ENCODE data around the gene RNF123. TPM values are rescaled to one million over a fixed set of nuclear protein-coding genes. Genes with fewer than 3 reads are reported as not detected.

RNF123 gene
- total and polyA plus RNA-seq, 7 experiments from 2014 or later = 8.3 to 77.2 (median 46.7) TPM

DNA sequence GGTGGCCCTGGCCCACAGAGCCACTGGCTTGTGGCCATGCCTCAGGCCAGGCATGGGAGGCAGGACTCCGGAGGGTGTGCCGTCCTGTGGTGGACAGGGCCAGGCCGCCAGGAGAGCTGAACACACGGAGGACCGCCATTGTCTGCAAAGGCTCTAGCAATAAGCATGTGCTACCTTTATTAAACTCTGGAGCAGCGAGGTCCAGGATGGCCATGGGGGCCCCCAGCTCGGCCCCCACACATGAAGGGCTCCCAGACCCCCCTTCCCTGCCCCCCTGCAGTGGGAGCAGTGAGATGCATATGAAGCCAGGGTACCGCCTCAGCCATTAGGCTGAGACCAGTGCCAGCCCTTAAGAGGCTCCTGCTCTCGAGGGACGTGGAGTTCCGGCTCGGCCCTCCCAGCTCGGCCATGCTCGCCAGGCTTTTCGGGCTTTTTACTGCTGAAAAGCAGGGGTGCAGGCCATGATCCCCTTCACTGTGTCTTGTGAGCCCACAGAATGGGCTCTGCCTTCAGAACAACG lies 27.4 kb downstream of the RNF123 start:
- CTCF ChIA-PET = interaction anchor here (0.5 kb wide), 1 partner anchor 15 kb away, joined by 4 read pairs; no protein-coding TSS in a partner anchor
- H3K4me1 ChIP-seq (ENCODE audit: control insufficient read depth in 2 of 2, insufficient read depth in 2 of 2, low read length in 2 of 2) = peaks cover 7 to 9% of the 10 kb centered on the region in 2 donors
- ATAC-seq = no peak
- Mint-ChIP-seq H3K4me3 (no peak overlapping the region), H3K36me3 (peaks cover 0 to 9% (median 0%) of the 10 kb centered on the region in 5 donors), H3K4me1 (peaks cover 9 to 38% (median 19%) of the 10 kb centered on the region in 7 donors), H3K9me3 (no peaks in the 10 kb centered on the region), H3K27ac (no peak overlapping the region), H3K27me3 (no peaks in the 10 kb centered on the region)
- H3K36me3 ChIP-seq (ENCODE audit: control insufficient read depth in 2 of 3, insufficient read depth in 3 of 3, low read length in 3 of 3) = peaks cover 0 to 25% (median 0%) of the 10 kb centered on the region in 3 experiments
- no peaks in the 10 kb centered on the region for H3K9me3 ChIP-seq (ENCODE audit: control insufficient read depth in 2 of 3, low read length in 3 of 3)
- no peaks in the 10 kb centered on the region for H3K27me3 ChIP-seq (ENCODE audit: control insufficient read depth in 2 of 2, insufficient read depth in 2 of 2, low read length in 2 of 2)
- intact Hi-C loops (cut with micrococcal nuclease) = no loop called here
- no peak overlapping the region for H3K4me3 ChIP-seq (ENCODE audit: low read length)
- H3K27ac ChIP-seq (ENCODE audit: low read depth, low read length) = no peak overlapping the region
- DNase-seq = no peak
- POLR2A ChIA-PET = no interaction called here

DNA sequence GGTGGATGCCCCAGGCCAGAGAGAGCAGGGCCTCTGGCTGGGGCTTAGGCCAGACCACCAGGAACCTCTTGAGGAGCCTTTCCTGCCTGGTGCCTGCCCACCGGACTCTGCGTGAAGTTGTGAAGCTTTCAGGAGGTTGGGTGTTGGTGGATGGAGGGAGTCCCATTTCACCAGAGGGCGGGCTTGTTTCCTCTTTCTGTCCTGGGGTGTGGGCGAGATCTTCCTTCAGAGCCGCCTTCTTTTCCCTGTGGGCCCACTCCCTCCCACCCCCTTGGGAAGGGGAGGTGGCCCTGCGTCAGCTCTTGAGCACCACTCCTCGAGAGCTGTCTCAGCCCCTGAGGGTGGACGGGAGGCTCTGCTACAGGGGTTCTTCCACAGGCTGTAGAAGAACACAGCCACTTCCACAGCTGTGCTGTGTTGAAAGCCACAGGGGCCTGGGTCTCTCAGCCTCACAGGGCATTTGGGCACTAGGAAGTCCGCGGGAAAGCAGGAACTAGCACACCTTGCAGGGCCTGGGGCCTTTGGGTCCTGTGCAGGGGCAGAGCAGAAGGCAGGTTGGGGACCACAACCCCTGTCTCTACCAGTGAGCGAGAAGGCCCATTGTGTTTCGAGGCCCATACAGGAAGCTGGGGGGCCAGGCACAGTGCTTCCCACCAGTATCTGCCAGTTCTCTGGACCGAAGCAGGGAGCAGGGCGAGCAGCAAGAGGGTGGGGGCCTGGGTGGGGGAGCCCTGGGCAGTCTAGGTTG lies 28.0 kb downstream of the RNF123 start:
- no peaks in the 10 kb centered on the region for H3K27me3 Mint-ChIP-seq
- no peak overlapping the region for H3K27ac Mint-ChIP-seq
- no peaks in the 10 kb centered on the region for H3K9me3 Mint-ChIP-seq
- ChIA-PET POLR2A (no interaction called here), CTCF (no interaction called here)
- H3K4me3 Mint-ChIP-seq = peak overlapping the region in 7 of 10 donors; percentile 14 to 86 (median 41)
- no peaks in the 10 kb centered on the region for H3K9me3 ChIP-seq (ENCODE audit: control insufficient read depth in 2 of 3, low read length in 3 of 3)
- peaks cover 11 to 39% (median 20%) of the 10 kb centered on the region in 7 donors for H3K4me1 Mint-ChIP-seq
- H3K27me3 ChIP-seq (ENCODE audit: control insufficient read depth in 2 of 2, insufficient read depth in 2 of 2, low read length in 2 of 2) = no peaks in the 10 kb centered on the region
- no peak overlapping the region for H3K4me3 ChIP-seq (ENCODE audit: low read length)
- peaks cover 7 to 9% of the 10 kb centered on the region in 2 donors for H3K4me1 ChIP-seq (ENCODE audit: control insufficient read depth in 2 of 2, insufficient read depth in 2 of 2, low read length in 2 of 2)
- peaks cover 0 to 10% (median 0%) of the 10 kb centered on the region in 5 donors for H3K36me3 Mint-ChIP-seq
- DNase-seq (no peak), ATAC-seq (no peak)
- no peak overlapping the region for H3K27ac ChIP-seq (ENCODE audit: low read depth, low read length)
- H3K36me3 ChIP-seq (ENCODE audit: control insufficient read depth in 2 of 3, insufficient read depth in 3 of 3, low read length in 3 of 3) = peaks cover 0 to 29% (median 0%) of the 10 kb centered on the region in 3 experiments
- intact Hi-C loops (cut with micrococcal nuclease) = no loop called here

DNA sequence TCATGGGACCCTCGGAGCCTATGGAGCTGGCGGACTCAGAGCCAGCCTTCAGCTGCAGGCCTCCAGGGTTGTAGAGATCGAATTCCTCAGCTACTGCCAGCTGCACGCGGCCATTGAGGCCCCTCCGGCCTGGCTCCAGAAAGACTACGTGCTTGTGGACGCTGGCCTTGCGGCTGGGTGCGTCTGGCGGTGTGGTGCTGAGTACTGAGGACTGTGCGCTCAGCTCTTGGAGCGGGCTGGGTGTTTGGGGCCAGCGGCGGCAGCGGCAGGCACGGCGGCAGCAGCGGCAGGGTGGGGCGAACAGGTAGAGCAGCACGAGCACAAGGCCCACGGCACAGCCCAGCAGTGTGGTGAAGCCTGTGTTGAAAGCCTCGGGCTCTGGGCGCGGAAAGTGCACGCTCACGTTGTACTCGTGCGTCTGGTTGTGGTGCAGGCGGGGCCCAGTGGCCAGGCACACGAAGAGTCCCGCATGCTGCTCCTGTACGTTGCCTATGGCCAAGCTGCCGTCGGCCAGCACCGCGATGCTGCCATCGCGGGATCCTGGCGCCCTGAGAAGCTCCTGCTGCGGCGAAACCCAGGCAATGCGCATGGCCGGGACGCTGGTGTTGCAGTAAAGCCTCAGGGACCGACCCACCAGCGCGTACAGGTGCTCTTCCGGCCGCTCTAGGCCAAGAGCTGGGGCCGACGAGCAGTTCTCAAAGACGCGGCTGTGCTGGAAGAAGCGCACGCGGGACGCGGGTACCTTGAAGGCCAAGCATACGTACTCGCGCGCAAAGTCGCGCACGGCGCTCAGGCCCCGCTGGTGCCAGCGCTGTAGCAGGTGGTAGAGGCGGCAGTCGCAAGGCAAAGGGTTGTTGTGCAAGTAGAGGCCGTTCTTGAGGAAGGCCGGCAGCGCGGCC lies 28.9 kb downstream of the RNF123 start:
- Mint-ChIP-seq H3K4me1 (peaks cover 16 to 41% (median 28%) of the 10 kb centered on the region in 7 donors), H3K27ac (peak overlapping the region in 7 of 9 donors; percentile 23 to 95 (median 79)), H3K27me3 (no peaks in the 10 kb centered on the region), H3K4me3 (peak overlapping the region; percentile 86 to 96 (median 91)), H3K9me3 (peaks cover 0 to 1% (median 0%) of the 10 kb centered on the region in 11 donors), H3K36me3 (peaks cover 0 to 16% (median 0%) of the 10 kb centered on the region in 5 donors)
- DNase-seq = no peak
- intact Hi-C loops (cut with micrococcal nuclease) = no loop called here
- no peaks in the 10 kb centered on the region for H3K9me3 ChIP-seq (ENCODE audit: control insufficient read depth in 2 of 3, low read length in 3 of 3)
- H3K27ac ChIP-seq (ENCODE audit: low read depth, low read length) = no peak overlapping the region
- peaks cover 13 to 17% of the 10 kb centered on the region in 2 donors for H3K4me1 ChIP-seq (ENCODE audit: control insufficient read depth in 2 of 2, insufficient read depth in 2 of 2, low read length in 2 of 2)
- ChIA-PET POLR2A (interaction anchor here (0.6 to 1.5 kb wide), 6 partner anchors 7 to 100 kb away, joined by 3 to 5 read pairs (median 4); partner anchors contain the start of gene IP6K1), CTCF (interaction anchor here (1.1 kb wide), 1 partner anchor 178 kb away, joined by 4 read pairs; no protein-coding TSS in a partner anchor)
- H3K4me3 ChIP-seq (ENCODE audit: low read length) = peak overlapping the region; percentile 85
- peaks cover 0 to 29% (median 0%) of the 10 kb centered on the region in 3 experiments for H3K36me3 ChIP-seq (ENCODE audit: control insufficient read depth in 2 of 3, insufficient read depth in 3 of 3, low read length in 3 of 3)
- ATAC-seq = no peak
- no peaks in the 10 kb centered on the region for H3K27me3 ChIP-seq (ENCODE audit: control insufficient read depth in 2 of 2, insufficient read depth in 2 of 2, low read length in 2 of 2)

- Mint-ChIP-seq H3K36me3 (peaks cover 0 to 17% (median 0%) of the 10 kb centered on the region in 5 donors), H3K27me3 (no peaks in the 10 kb centered on the region), H3K9me3 (peaks cover 0 to 3% (median 0%) of the 10 kb centered on the region in 11 donors), H3K27ac (peak overlapping the region in 8 of 9 donors; percentile 47 to 95 (median 84)), H3K4me1 (peaks cover 16 to 43% (median 30%) of the 10 kb centered on the region in 7 donors), H3K4me3 (peak overlapping the region; percentile 86 to 96 (median 91))
- intact Hi-C loops (cut with micrococcal nuclease) = loop anchor here (1.0 kb wide), 7 partner anchors 16 to 120 kb away; partner anchors contain the start of genes APEH (in 1 of the 2), INKA1 (in 1 of the 2), IP6K1 (in 1 of the 2) and MST1 (in 1 of the 2)
- peaks cover 13 to 18% of the 10 kb centered on the region in 2 donors for H3K4me1 ChIP-seq (ENCODE audit: control insufficient read depth in 2 of 2, insufficient read depth in 2 of 2, low read length in 2 of 2)
- no peaks in the 10 kb centered on the region for H3K9me3 ChIP-seq (ENCODE audit: control insufficient read depth in 2 of 3, low read length in 3 of 3)
- POLR2A ChIA-PET = interaction anchor here (0.6 to 1.5 kb wide), 5 partner anchors 8 to 99 kb away, joined by 3 to 5 read pairs (median 4); partner anchors contain the start of gene IP6K1
- peaks cover 0 to 32% (median 0%) of the 10 kb centered on the region in 3 experiments for H3K36me3 ChIP-seq (ENCODE audit: control insufficient read depth in 2 of 3, insufficient read depth in 3 of 3, low read length in 3 of 3)
- no peaks in the 10 kb centered on the region for H3K27me3 ChIP-seq (ENCODE audit: control insufficient read depth in 2 of 2, insufficient read depth in 2 of 2, low read length in 2 of 2)
- DNase-seq (no peak), ATAC-seq (no peak)
- H3K4me3 ChIP-seq (ENCODE audit: low read length) = peak overlapping the region; percentile 85
- peak overlapping the region; percentile 69 for H3K27ac ChIP-seq (ENCODE audit: low read depth, low read length)
- CTCF ChIA-PET = interaction anchor here (1.1 kb wide), 1 partner anchor 179 kb away, joined by 4 read pairs; no protein-coding TSS in a partner anchor
These were observed 29.5 kb downstream of the RNF123 start for GRCh38 chr3:49718858-49719213.

DNA sequence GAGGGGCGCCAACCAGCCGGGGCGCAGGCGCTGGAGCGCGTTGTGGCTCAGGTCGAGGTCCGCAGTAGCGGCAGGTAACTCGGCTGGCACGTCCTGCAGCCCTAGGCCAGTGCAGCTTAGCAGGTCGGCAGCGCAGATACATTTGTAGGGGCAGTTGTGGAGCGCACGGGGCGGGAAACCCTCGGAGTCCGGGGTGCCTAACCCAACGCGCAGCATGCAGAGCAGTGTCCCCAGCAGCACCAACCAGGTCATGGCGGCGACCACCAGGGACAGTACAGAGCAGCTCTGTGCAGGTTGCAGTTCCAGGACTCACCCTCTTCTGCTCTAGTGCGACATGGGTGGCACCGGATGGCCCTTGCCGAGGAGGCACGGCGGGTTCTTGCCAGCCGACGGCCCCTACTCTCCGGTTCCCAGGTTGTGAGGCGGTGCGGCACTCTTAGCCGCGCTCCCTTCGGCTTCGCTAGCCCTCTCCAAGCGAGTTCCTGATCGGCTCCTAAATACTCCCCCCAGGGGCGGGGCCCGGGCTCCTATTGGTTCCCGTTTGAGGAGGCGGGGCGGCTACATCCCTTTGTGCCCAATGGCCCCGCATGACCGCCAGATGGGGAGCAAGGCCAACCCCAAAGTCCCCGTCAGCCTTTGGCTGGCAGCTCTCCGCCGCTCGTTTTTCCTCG lies 30.0 kb downstream of the RNF123 start, which contains the start of gene AMIGO3:
Gene AMIGO3 (minus strand): TSS at position 471 of the 671 bp plus-strand sequence. CDS start 219 bp downstream, at position 252.
- Mint-ChIP-seq H3K9me3 (peaks cover 0 to 5% (median 0%) of the 10 kb centered on the region in 11 donors), H3K4me1 (peaks cover 18 to 43% (median 30%) of the 10 kb centered on the region in 7 donors), H3K36me3 (peaks cover 0 to 17% (median 0%) of the 10 kb centered on the region in 5 donors), H3K27ac (peak within 1 kb of the TSS; percentile 78 to 95 (median 86)), H3K4me3 (peak within 1 kb of the TSS; percentile 86 to 96 (median 91)), H3K27me3 (no peaks in the 10 kb centered on the region)
- H3K27ac ChIP-seq (ENCODE audit: low read depth, low read length) = peak within 1 kb of the TSS; percentile 69
- peak within 1 kb of the TSS; percentile 85 for H3K4me3 ChIP-seq (ENCODE audit: low read length)
- DNase-seq (peak; percentile 81 to 91 (median 87)), ATAC-seq (peak; percentile 81)
- no peaks in the 10 kb centered on the region for H3K9me3 ChIP-seq (ENCODE audit: control insufficient read depth in 2 of 3, low read length in 3 of 3)
- ChIA-PET CTCF (interaction anchor here (0.9 to 1.1 kb wide), 2 partner anchors 16 to 179 kb away, joined by 3 to 4 read pairs; no protein-coding TSS in a partner anchor), POLR2A (interaction anchor here (0.6 to 1.5 kb wide), 5 partner anchors 8 to 99 kb away, joined by 3 to 5 read pairs (median 4); partner anchors contain the start of gene IP6K1)
- H3K27me3 ChIP-seq (ENCODE audit: control insufficient read depth in 2 of 2, insufficient read depth in 2 of 2, low read length in 2 of 2) = no peaks in the 10 kb centered on the region
- intact Hi-C loops (cut with micrococcal nuclease) = loop anchor here (1.0 kb wide), 7 partner anchors 16 to 120 kb away; partner anchors contain the start of genes APEH (in 1 of the 2), INKA1 (in 1 of the 2), IP6K1 (in 1 of the 2) and MST1 (in 1 of the 2)
- peaks cover 0 to 30% (median 0%) of the 10 kb centered on the region in 3 experiments for H3K36me3 ChIP-seq (ENCODE audit: control insufficient read depth in 2 of 3, insufficient read depth in 3 of 3, low read length in 3 of 3)
- peaks cover 14 to 19% of the 10 kb centered on the region in 2 donors for H3K4me1 ChIP-seq (ENCODE audit: control insufficient read depth in 2 of 2, insufficient read depth in 2 of 2, low read length in 2 of 2)

Measured in naive thymus-derived CD4-positive, alpha-beta T cell (primary cell).